HG02588 (cell line): ENCODE results near the gene EPHA5.

Experiments
- ATAC-seq: cut with Tn5 transposase; IDR thresholded peaks from one replicate; pipeline ENCODE4 v1.9.1; 2021; ENCODE audit warnings: mild to moderate bottlenecking, moderate library complexity; ENCODE audit not compliant: unreplicated experiment

The EPHA5 gene

DNA sequence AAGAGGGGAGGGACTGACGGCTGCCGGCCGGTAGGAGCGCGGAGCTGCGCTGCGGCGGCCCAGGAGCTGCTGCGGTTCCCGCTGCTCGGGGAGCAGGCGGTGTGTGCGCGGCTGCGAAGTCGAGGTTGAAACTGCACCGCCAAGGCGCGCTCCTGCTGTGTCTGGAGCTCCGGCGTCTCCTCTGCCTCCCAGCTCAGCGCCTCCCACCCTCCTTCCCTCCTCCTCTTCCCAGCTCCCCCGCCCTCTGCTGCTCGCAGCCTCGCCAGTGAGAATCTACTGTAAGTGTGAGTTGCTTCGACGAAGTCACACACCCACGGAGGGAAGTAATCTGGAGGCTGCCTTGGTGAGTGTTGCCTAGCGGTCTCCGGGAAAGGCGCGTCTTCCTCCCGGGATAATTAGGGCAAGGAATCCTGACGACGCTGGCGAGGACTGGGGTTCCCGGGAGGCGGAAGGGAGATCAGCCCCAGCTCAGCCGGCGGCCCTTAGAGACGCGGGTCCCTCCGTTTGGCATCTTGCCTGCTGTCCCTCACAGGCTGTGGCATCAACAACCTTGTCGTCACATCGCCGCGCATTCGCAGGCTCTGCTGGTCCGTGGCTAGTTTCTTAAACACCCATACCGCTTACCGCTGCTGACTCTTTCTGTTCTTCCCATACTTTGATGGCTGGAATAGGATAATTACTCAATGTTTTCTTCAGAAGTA lies at the start of gene EPHA5:
Gene EPHA5 (minus strand): TSS at position 159 of the 701 bp plus-strand sequence. CDS start 747 bp downstream, outside the sequence.
- no peak for ATAC-seq

DNA sequence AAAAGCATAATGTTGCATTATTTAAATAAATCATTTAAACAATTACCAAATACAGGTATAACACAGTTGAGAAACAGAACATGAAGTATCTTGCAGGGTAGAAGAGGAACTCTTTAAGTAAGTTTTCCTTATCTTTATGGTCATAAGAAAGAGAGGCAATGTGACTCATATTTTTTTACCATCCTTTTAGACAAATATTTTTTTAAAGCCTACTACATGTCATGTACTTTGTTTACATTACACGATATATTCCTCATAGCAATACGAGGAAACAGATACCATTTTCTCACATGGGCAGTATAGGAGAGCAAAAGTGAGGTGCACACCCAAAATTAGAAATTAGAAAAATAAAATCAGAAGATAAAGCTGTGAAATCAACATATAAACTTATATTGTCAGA lies 49.3 kb upstream of the EPHA5 start:
- no peak for ATAC-seq

DNA sequence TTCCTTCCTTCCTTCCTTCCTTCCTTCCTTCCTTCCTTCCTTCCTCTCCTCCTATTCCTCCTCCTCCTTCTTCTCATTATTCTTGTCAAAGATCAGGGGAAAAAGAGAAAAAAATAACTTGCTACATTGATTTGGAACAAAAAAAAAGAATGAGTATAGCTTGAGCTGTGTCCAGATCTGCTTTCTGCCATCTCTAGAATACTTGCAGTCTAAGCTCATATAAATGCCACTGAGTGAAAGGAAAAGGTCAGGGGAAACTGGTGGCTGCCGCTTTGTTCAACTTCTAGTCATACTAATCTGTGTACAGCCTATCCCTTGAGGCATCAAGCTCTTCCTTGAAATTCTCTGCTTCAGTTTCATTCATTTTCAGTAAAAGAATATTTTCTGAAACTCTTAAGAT lies 28.3 kb upstream of the EPHA5 start:
- no peak for ATAC-seq

DNA sequence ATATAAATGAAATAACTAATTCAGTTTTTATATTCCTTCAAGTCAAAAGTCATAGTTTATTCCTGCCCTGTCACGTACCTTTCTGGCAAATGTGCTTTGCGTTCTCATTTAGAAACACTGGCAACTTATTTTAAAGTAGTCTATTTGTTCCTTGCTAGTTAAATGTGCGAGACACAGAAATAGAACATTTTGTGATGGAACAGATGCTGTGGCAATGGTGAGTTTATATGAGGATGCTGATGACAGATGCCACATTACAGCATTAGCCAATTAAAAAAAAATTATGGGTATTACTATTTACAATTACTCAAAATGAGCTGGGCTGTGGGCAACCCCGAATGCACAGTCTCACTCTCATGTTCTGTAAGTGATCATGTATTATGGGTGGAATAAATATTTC lies 26.1 kb upstream of the EPHA5 start:
- no peak for ATAC-seq

DNA sequence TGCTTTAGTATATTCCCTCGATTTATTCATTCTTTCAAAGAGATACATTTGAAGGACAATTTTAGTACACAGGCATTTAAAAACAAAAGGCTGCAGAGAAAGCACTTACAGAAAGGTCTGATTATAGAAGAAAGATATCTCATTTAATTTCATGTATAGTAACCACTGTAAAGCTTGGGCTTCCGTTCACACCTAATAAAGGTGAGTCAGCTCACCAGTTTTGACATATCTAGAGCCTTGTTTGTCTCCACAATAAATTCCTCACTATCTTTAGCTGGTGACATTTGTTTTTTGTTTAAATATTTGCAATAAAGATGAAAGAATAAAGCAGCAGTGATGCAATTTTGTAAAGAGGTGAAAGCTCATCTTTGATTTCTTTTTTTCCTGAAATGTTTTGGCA lies 1.1 kb upstream of the EPHA5 start:
- no peak for ATAC-seq

DNA sequence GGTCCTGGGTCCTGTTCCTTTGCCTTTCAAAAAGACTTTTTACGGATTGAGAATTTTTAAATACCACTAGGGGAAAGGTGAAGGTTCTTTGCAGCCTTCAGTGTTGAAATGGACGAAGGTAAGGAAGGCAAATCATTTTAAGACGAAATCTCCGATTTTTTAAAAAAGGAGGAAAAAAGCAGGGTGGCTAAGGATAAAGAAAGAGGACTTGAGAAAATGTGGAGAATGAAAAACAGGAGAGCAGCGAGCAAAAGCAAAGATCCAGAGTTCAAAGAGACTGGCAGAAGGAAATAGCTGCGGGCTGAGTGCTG lies 314 bp downstream of the EPHA5 start:
- no peak for ATAC-seq

DNA sequence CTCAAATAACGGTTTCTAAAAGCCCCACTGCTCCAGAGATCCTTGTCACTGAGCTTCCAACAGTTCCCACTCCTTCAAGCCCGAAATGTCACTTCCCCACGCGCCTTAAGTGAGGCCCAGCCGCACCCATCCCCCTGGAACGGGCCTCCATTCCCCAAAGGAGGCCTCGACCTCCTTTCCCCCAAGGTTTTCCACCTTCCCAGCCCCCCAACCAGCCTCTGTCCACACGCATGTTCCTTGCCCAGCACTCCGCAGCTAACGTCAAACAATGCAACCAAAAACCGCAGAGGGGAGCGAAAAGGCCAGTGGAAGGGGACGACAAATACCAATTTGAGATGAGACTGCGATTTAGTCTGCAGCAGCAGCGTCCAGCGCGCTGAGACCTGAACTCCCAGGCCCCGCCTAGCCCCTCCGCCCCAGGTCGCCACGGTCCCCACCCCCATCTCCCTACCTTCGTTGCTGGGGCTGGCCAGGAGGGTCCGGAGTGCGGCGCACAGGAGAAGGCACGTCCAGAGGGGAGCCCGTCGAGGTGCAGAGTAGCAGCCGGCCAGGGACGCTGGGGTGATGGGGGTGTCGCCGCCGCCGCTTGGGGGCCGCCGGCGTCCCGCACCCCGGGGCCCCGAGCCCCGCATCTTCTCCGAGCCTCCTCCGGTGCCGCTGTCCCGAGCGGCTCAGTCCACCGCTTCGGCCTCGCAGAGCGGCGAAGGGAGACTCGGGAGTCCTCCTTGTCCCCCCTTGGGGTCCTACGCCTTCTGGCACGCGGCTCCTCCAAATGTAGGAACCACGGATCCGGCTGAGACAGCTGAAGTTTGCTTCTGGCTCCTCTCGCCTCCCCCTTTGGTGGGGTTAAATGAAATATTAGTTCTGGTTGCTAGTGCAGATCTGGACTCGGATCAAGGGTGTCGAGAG lies 924 bp downstream of the EPHA5 start:
- no peak for ATAC-seq

DNA sequence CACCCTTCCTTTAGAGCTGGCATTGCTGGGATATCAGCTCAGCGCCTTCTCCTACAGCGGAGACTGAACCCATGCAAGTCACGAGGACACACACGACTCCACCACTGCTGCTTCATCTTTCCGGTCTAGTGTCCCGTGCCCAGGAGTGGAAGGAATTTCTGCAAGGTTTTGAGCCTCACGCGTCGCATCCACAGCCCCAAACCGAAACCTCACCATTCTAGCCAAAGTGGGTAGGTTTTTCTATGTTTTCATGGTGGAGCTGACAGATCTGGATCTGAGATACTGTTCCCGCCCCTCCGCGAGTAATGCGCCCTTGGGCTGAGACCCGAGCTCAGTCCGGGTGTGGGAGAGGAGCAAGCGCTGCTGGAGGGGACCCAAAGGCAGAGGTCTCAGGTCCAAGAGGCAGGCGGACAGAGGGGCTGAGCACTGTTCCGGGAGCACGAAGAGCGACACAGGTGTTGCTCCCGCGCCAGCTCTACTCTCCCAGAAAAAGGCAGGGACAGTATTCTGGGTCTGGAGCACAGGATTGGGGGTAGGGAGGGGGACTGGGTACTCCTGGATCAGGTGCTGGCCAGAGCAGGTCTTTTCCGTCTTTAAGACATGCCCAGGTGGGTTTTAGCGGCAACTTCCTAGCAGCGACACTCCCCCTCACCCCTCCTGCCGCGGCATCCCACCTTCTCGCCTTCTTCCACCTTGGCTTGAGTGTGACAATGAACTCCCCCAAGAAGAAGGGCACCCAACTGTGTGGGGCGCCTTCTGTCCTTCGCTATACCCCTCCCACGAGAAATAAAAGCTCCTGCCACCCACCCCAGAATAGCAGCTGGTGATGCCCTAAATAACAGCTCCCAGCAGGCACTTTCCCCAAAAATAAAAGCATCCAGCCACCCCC lies 1.8 kb downstream of the EPHA5 start:
- no peak for ATAC-seq

DNA sequence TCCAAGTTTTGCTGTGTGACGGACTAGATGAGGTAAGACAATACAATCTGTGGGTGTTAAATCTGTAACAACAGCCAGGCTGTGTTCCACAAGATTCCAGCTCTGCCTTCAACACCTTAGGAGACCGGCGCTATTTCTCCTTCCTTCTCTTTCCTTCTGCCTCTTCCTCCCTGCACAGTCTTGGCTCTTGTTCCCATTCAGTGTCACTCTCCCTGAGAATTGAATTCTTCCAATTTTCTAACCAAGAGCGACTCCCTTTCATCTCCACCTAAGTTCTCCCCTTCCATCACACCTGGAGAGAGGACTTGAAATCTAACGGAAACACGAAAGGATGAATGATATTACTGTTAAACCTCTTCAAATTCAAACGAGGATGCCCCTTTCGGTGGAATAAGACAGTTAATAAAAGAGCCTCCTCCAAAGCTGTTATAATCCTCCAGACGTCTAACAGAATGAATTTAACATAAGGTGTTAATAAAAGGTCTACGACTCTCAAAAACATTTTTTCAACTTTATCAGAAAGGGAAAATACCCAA lies 2.7 kb downstream of the EPHA5 start:
- no peak for ATAC-seq

DNA sequence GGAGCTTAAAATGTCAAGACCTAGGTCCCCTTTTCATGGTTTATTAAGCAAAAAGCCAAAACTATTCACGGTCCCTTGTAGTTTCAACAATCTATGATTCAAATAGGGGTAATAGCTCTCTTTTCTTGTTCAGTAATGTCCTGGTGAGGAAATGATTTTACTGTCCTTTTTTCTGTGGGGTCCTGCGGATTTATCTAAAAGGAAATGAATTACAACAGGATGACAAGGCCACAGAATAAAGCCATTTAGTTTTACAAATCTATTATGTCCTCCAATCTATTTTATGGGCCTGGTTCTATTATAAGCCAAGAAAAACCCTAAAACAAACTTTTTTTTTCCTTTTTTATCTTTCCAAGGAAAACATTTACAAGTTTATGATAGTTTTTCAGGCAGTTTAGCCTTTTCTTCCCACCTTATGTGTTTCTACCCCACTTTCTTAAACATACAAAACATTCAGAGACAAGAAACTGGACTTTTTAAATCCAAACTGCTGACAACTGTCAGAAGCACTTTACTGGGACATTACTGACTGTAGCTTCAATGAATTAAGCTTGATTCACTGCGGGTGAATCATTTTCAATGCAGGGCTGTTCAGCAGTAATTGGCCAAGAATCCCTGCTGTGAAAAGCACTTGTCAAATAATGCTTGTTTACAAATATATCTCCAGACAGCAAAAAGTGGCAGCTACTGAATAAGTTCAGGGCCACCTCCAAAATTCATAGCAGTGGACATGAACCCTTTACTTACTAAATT lies 4.3 kb downstream of the EPHA5 start:
- ATAC-seq, result no peak

DNA sequence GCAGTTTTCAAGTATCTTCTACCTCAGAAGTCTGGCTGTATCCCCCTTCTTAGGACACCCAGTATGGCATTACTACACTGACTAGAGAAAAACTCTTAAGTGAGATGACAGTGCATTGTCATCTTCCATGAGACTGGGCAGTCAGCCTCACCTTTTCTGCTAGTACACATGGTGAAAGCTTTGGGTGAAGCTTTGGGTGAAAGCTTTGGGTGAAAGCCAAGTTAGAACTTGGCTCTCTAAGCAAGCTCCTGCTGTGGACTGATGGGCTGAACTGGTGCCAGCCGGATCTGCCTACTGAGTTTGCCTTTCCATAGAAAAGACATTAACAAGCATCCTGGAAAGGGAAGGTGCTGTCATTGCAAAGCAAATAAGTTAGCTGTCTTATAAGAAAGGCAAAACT lies 8.8 kb downstream of the EPHA5 start:
- no peak for ATAC-seq

DNA sequence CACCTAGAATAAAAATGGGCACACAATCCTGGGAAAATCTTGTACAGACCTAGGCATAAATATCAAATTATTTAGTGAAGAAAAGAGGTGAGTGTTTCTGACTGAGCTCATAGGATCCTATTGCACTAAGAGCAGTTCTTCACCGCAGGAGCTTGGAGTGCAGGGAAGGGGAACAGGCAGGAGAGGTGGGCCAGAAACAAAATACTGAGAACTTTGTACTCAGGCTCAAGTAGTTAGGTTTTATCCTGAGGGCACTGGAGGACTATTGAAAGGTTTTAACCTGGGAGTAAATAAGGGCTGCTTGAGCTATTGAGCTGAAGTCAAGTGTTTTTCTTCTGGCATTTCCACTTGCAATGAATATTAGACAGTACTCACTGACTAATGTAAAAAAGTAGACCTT lies 12.2 kb downstream of the EPHA5 start:
- no peak for ATAC-seq

DNA sequence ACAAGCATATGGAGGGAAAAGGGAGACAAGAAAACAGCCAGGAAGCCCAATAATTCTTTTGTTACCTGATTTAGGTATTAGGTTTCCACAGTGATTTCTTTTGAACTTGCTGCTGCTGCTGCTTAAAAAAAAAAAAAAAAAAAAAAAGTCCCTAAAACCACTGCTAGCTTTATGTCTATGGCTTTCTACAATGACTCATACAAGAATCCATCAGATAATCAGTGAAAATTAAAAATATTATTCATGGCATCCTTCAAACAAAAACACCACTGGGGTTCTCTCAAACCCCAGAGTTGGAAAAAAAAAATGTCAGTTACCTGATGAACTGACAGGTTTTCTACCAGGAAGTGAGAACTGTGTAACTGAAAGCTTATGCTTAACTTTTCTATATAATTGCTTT lies 14.3 kb downstream of the EPHA5 start:
- ATAC-seq, result no peak

DNA sequence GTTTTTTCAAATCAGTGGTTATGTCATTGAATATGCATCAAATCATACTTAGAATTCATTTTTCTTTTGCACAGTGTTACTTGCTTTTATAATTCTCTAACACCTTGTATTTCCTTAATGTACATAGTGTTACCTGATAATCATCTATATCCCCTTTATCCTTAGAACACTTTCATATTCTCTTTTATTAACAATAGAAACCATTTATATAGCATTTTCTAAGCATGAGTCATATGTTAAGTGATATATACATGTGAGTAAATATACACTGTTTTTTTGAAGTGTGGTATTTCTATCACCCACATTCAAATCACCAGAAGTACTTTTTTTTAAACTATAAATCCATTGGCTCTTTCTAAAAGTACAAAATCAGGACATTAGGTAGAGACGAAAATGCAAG lies 15.3 kb downstream of the EPHA5 start:
- ATAC-seq, result no peak

DNA sequence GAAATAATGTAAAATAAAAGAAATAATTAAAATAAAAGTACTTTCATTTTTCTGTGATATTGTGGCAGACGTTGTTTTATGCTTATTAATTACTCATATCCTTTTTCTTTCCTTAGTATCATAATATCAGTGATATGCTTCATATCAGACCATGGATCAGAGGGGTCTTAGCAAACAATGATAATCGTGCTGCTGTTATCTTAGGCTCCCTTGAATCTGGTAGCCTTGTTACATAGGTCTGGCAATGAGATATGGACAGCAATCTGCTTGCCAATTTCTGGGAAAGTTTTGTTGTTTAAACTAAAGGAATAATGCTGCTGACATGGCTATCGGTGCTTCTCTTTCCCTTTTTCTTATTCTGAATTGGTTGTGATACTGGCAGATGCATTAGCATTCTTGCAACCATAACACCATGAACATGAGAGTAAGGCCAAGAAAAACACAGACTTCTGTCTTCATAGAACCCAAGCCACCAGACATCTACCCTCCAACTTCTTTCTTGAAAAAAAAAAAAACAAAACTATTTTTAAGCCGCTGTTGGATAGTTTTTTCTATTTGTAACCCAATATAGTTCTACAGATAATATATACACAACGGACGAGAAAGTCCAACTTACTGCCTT lies 16.4 kb downstream of the EPHA5 start:
- no peak for ATAC-seq

DNA sequence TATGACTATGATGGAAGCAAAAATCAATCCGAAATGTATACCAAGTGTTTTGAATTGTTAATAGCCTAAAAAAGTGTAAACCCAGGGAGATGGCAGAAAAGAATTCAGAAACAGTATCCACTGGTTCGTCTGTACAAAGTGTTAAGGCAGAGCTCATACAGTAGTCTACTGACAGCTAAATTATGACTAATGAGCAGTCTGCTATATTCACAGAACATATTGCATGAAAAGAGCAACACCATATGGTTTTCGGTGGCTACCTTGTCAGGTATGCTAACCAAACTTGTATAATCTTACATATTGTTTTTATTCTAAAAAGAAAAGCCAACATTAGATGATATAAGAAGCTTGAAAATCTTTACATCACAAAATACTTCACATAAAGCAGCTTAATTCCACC lies 18.5 kb downstream of the EPHA5 start:
- ATAC-seq, result no peak

DNA sequence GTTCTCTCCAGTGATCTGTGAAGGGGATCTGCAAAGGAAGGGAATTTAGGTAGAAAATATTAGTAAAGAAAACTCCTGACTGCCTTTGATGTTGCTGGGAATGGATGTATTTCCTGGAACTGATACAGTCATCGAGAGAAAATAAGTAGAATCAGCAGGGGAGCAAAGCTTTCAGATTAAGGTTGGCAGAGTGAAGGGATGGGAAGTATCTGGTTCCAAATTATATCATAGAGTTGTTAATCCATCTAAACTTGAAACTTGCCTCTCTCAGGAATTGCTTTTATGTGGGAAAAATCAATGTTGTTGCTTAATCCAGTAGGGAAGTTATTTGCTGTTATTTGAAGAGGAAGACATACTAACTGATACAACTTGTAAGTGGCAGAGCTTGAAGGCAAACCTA lies 19.3 kb downstream of the EPHA5 start:
- no peak for ATAC-seq

DNA sequence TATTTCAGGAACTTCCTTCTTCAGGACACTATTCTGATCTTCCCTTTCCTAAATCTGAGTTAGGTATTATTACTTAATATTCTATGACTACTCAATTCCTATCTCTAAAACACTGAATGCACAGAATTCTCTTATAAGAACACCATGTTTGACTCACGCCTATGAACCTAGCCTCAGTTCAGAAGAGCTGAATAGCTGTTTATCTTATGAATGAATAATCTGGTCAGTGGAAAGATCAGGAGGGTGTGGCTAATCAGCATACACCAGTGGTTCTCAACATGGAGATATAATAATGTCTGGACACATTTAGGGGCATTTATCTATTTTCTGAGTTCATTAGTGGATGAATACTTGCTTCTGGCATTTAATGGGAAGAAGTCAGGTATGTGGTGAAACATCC lies 24.2 kb downstream of the EPHA5 start:
- ATAC-seq, result no peak

DNA sequence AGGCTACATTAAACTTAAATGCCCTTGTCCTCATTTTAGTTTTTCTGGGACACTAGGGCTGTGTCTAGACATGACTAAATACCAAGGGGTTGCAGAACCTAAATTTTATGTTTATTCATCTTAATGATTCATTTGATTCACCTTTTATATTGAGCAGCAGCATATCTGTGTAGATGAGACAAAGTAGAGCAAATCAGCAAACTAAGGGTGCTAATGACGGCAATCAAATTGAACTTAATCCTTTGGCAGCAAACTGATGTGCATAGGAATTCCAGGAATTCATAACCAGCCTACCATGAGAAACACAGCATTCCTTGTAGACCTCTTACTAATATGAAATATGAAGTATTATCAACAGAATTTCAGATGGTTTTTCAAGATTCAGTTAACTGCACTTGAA lies 25.1 kb downstream of the EPHA5 start:
- no peak for ATAC-seq
